WTC11 (cell line): ENCODE data around the gene ZNF487. TPM values are rescaled to one million over a fixed set of nuclear protein-coding genes. Genes with fewer than 3 reads are reported as not detected.

ENCODE experiments used
- CREB1 ChIP-seq: sonication (generic); formaldehyde crosslinking; IDR thresholded peaks from 2 replicates; pipeline ENCODE4 v1.8.0; 2023; ENCODE audit warnings: mild to moderate bottlenecking, missing genetic modification reagents
- ELF4 ChIP-seq: sonication (generic); formaldehyde crosslinking; IDR thresholded peaks from 2 replicates; pipeline ENCODE4 v1.8.1; 2022; ENCODE audit warnings: low read depth, mild to moderate bottlenecking, moderate library complexity, missing genetic modification reagents
- EMX1 ChIP-seq: fragments of 250-450 bp; sonication (Bioruptor Pico); IDR thresholded peaks from 2 replicates; pipeline ENCODE4 v1.8.0; 2021; ENCODE audit warnings: mild to moderate bottlenecking
- ESRRA ChIP-seq: sonication (generic); formaldehyde crosslinking; IDR thresholded peaks from 2 replicates; pipeline ENCODE4 v1.8.1; 2022; ENCODE audit warnings: mild to moderate bottlenecking, missing genetic modification reagents, borderline replicate concordance
- NFE2L1 ChIP-seq: sonication (generic); formaldehyde crosslinking; IDR thresholded peaks from 2 replicates; pipeline ENCODE4 v1.8.1; 2023; ENCODE audit warnings: missing genetic modification reagents
- SMAD4 ChIP-seq: sonication (generic); formaldehyde crosslinking; IDR thresholded peaks from 2 replicates; pipeline ENCODE4 v1.8.0; 2022; ENCODE audit warnings: mild to moderate bottlenecking, missing genetic modification reagents
- SP1 ChIP-seq: sonication (generic); formaldehyde crosslinking; conservative IDR thresholded peaks from 2 replicates; pipeline ENCODE4 v1.8.1; 2022; ENCODE audit warnings: missing genetic modification reagents
- TEAD1 ChIP-seq: sonication (generic); formaldehyde crosslinking; IDR thresholded peaks from 2 replicates; pipeline ENCODE4 v1.8.0; 2022; ENCODE audit warnings: mild to moderate bottlenecking, missing genetic modification reagents
- TEAD4 ChIP-seq: sonication (generic); formaldehyde crosslinking; IDR thresholded peaks from 2 replicates; pipeline ENCODE4 v1.8.0; 2022; ENCODE audit warnings: mild to moderate bottlenecking, missing genetic modification reagents
- ZNF232 ChIP-seq: sonication (generic); formaldehyde crosslinking; IDR thresholded peaks from 2 replicates; pipeline ENCODE4 v1.8.0; 2022; ENCODE audit warnings: mild to moderate bottlenecking, missing genetic modification reagents
- ZNF671 ChIP-seq: fragments of 250-450 bp; sonication (Bioruptor Pico); IDR thresholded peaks from 2 replicates; pipeline ENCODE4 v1.8.0; 2021; ENCODE audit warnings: mild to moderate bottlenecking
- total RNA-seq: library from RNA; stranded (reverse); gene quantifications from 3 replicates; pipeline ENCODE4 v1.2.3, GENCODE V29; 2021
- TF ChIP-seq, protein P1 (sequence below): fragments of 200-600 bp; IDR thresholded peaks from 2 replicates; pipeline ENCODE4 v1.8.0; 2022; ENCODE audit warnings: antibody characterized with exemption
- TF ChIP-seq, protein P2 (sequence below): sonication (generic); formaldehyde crosslinking; IDR thresholded peaks from 2 replicates; pipeline ENCODE4 v1.8.1; 2023; ENCODE audit warnings: mild to moderate bottlenecking, missing genetic modification reagents
- TF ChIP-seq, protein P3 (sequence below): fragments of 250-450 bp; sonication (Bioruptor Pico); IDR thresholded peaks from 2 replicates; pipeline ENCODE4 v1.9.0; 2021; ENCODE audit warnings: mild to moderate bottlenecking, borderline replicate concordance
- TF ChIP-seq, protein P4 (sequence below): fragments of 250-450 bp; sonication (Bioruptor Pico); IDR thresholded peaks from 2 replicates; pipeline ENCODE4 v1.8.0; 2021; ENCODE audit warnings: mild to moderate bottlenecking
- TF ChIP-seq, protein P5 (sequence below): fragments of 250-450 bp; sonication (Bioruptor Pico); IDR thresholded peaks from 2 replicates; pipeline ENCODE4 v1.9.0; 2021; ENCODE audit warnings: moderate library complexity, mild to moderate bottlenecking, inconsistent platforms, borderline replicate concordance
- TF ChIP-seq, protein P6 (sequence below): sonication (generic); formaldehyde crosslinking; IDR thresholded peaks from 2 replicates; pipeline ENCODE4 v1.8.1; 2022; ENCODE audit warnings: mild to moderate bottlenecking, missing genetic modification reagents, moderate library complexity, borderline replicate concordance
- TF ChIP-seq, protein P7 (sequence below): sonication (generic); formaldehyde crosslinking; IDR thresholded peaks from 2 replicates; pipeline ENCODE4 v1.8.0; 2022; ENCODE audit warnings: mild to moderate bottlenecking, missing genetic modification reagents
- TF ChIP-seq, protein P8 (sequence below): sonication (generic); formaldehyde crosslinking; conservative IDR thresholded peaks from 2 replicates; pipeline ENCODE4 v1.8.1; 2023; ENCODE audit warnings: mild to moderate bottlenecking, low read depth, missing genetic modification reagents, moderate library complexity
- TF ChIP-seq, protein P9 (sequence below): sonication (generic); formaldehyde crosslinking; IDR thresholded peaks from 2 replicates; pipeline ENCODE4 v1.8.0; 2022; ENCODE audit warnings: mild to moderate bottlenecking, missing genetic modification reagents

The ZNF487 gene
- total RNA-seq, 1 experiment from 2014 or later: 2.3 TPM

DNA sequence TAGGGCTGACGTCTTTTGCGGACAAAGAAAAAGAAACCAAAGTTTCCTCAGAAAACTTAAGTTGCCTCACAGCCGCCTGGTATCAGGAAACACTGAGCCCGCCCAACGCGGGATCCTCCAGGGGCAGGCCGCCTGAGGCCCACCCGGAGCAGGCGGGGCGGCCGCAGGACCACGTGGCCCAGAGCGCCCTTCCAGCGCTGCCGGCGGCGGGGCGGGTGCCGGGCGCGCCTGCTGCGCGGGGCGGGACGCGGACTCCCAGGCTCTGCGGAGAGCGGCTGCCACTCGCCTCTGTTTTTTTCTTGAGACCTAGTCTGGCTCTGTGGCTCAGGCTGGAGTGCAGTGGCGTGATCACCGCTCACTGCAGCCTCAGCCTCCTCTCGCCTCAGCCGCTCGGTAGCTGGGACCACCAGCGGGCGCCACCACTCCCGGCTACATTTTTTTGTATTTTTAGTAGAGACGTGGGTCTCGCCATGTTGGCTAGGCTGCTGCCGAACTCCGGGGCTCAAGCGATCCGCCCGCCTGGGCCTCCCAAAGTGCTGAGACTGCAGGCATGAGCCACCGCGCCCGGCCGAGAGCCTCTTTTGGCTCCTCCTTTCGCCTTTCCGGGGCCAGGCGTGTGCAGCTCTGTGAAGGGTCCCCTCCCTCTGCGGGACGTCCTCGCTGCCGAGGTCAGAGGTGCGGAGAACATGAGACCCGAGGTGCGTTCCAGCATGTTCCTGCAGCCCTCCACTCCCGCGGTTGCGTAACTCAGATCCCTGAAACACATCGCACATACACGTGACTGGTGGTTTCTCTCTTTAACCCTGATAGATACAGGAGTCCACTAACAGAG is 16.3 kb upstream of the ZNF487 start (continued):
- TF ChIP-seq, protein P1, sequence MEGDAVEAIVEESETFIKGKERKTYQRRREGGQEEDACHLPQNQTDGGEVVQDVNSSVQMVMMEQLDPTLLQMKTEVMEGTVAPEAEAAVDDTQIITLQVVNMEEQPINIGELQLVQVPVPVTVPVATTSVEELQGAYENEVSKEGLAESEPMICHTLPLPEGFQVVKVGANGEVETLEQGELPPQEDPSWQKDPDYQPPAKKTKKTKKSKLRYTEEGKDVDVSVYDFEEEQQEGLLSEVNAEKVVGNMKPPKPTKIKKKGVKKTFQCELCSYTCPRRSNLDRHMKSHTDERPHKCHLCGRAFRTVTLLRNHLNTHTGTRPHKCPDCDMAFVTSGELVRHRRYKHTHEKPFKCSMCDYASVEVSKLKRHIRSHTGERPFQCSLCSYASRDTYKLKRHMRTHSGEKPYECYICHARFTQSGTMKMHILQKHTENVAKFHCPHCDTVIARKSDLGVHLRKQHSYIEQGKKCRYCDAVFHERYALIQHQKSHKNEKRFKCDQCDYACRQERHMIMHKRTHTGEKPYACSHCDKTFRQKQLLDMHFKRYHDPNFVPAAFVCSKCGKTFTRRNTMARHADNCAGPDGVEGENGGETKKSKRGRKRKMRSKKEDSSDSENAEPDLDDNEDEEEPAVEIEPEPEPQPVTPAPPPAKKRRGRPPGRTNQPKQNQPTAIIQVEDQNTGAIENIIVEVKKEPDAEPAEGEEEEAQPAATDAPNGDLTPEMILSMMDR: no peak
- TF ChIP-seq, protein P2, sequence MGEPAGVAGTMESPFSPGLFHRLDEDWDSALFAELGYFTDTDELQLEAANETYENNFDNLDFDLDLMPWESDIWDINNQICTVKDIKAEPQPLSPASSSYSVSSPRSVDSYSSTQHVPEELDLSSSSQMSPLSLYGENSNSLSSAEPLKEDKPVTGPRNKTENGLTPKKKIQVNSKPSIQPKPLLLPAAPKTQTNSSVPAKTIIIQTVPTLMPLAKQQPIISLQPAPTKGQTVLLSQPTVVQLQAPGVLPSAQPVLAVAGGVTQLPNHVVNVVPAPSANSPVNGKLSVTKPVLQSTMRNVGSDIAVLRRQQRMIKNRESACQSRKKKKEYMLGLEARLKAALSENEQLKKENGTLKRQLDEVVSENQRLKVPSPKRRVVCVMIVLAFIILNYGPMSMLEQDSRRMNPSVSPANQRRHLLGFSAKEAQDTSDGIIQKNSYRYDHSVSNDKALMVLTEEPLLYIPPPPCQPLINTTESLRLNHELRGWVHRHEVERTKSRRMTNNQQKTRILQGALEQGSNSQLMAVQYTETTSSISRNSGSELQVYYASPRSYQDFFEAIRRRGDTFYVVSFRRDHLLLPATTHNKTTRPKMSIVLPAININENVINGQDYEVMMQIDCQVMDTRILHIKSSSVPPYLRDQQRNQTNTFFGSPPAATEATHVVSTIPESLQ: no peak
- TF ChIP-seq ZNF232 (CRISPR knock-in tag) (no peak; the same call in 1 of the 2 replicates), NFE2L1 (CRISPR knock-in tag) (peak; percentile 92), ZNF671 (no peak), CREB1 (CRISPR knock-in tag) (0 out of 2 replicates have a peak, but pooled peaks have one; percentile 66), EMX1 (CRISPR knock-in tag) (no peak), TEAD1 (CRISPR knock-in tag) (peak; percentile 82), SP1 (CRISPR knock-in tag) (peak; percentile 57), ELF4 (CRISPR knock-in tag) (no peak), ESRRA (CRISPR knock-in tag) (peak; percentile 48; the same call in 1 of the 2 replicates), SMAD4 (CRISPR knock-in tag) (no peak), TEAD4 (CRISPR knock-in tag) (no peak)
- TF ChIP-seq, protein P3, sequence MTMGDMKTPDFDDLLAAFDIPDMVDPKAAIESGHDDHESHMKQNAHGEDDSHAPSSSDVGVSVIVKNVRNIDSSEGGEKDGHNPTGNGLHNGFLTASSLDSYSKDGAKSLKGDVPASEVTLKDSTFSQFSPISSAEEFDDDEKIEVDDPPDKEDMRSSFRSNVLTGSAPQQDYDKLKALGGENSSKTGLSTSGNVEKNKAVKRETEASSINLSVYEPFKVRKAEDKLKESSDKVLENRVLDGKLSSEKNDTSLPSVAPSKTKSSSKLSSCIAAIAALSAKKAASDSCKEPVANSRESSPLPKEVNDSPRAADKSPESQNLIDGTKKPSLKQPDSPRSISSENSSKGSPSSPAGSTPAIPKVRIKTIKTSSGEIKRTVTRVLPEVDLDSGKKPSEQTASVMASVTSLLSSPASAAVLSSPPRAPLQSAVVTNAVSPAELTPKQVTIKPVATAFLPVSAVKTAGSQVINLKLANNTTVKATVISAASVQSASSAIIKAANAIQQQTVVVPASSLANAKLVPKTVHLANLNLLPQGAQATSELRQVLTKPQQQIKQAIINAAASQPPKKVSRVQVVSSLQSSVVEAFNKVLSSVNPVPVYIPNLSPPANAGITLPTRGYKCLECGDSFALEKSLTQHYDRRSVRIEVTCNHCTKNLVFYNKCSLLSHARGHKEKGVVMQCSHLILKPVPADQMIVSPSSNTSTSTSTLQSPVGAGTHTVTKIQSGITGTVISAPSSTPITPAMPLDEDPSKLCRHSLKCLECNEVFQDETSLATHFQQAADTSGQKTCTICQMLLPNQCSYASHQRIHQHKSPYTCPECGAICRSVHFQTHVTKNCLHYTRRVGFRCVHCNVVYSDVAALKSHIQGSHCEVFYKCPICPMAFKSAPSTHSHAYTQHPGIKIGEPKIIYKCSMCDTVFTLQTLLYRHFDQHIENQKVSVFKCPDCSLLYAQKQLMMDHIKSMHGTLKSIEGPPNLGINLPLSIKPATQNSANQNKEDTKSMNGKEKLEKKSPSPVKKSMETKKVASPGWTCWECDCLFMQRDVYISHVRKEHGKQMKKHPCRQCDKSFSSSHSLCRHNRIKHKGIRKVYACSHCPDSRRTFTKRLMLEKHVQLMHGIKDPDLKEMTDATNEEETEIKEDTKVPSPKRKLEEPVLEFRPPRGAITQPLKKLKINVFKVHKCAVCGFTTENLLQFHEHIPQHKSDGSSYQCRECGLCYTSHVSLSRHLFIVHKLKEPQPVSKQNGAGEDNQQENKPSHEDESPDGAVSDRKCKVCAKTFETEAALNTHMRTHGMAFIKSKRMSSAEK (CRISPR knock-in tag): no peak
- TF ChIP-seq, protein P4, sequence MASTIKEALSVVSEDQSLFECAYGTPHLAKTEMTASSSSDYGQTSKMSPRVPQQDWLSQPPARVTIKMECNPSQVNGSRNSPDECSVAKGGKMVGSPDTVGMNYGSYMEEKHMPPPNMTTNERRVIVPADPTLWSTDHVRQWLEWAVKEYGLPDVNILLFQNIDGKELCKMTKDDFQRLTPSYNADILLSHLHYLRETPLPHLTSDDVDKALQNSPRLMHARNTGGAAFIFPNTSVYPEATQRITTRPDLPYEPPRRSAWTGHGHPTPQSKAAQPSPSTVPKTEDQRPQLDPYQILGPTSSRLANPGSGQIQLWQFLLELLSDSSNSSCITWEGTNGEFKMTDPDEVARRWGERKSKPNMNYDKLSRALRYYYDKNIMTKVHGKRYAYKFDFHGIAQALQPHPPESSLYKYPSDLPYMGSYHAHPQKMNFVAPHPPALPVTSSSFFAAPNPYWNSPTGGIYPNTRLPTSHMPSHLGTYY: no peak
- TF ChIP-seq, protein P5, sequence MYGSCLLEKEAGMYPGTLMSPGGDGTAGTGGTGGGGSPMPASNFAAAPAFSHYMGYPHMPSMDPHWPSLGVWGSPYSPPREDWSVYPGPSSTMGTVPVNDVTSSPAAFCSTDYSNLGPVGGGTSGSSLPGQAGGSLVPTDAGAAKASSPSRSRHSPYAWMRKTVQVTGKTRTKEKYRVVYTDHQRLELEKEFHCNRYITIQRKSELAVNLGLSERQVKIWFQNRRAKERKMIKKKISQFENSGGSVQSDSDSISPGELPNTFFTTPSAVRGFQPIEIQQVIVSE (CRISPR knock-in tag): no peak
- TF ChIP-seq, protein P6, sequence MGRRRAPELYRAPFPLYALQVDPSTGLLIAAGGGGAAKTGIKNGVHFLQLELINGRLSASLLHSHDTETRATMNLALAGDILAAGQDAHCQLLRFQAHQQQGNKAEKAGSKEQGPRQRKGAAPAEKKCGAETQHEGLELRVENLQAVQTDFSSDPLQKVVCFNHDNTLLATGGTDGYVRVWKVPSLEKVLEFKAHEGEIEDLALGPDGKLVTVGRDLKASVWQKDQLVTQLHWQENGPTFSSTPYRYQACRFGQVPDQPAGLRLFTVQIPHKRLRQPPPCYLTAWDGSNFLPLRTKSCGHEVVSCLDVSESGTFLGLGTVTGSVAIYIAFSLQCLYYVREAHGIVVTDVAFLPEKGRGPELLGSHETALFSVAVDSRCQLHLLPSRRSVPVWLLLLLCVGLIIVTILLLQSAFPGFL: peak; percentile 95
- TF ChIP-seq, protein P7, sequence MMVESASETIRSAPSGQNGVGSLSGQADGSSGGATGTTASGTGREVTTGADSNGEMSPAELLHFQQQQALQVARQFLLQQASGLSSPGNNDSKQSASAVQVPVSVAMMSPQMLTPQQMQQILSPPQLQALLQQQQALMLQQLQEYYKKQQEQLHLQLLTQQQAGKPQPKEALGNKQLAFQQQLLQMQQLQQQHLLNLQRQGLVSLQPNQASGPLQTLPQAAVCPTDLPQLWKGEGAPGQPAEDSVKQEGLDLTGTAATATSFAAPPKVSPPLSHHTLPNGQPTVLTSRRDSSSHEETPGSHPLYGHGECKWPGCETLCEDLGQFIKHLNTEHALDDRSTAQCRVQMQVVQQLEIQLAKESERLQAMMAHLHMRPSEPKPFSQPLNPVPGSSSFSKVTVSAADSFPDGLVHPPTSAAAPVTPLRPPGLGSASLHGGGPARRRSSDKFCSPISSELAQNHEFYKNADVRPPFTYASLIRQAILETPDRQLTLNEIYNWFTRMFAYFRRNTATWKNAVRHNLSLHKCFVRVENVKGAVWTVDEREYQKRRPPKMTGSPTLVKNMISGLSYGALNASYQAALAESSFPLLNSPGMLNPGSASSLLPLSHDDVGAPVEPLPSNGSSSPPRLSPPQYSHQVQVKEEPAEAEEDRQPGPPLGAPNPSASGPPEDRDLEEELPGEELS: peak; percentile 94
- TF ChIP-seq, protein P8, sequence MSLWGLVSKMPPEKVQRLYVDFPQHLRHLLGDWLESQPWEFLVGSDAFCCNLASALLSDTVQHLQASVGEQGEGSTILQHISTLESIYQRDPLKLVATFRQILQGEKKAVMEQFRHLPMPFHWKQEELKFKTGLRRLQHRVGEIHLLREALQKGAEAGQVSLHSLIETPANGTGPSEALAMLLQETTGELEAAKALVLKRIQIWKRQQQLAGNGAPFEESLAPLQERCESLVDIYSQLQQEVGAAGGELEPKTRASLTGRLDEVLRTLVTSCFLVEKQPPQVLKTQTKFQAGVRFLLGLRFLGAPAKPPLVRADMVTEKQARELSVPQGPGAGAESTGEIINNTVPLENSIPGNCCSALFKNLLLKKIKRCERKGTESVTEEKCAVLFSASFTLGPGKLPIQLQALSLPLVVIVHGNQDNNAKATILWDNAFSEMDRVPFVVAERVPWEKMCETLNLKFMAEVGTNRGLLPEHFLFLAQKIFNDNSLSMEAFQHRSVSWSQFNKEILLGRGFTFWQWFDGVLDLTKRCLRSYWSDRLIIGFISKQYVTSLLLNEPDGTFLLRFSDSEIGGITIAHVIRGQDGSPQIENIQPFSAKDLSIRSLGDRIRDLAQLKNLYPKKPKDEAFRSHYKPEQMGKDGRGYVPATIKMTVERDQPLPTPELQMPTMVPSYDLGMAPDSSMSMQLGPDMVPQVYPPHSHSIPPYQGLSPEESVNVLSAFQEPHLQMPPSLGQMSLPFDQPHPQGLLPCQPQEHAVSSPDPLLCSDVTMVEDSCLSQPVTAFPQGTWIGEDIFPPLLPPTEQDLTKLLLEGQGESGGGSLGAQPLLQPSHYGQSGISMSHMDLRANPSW (CRISPR knock-in tag): no peak
- TF ChIP-seq, protein P9, sequence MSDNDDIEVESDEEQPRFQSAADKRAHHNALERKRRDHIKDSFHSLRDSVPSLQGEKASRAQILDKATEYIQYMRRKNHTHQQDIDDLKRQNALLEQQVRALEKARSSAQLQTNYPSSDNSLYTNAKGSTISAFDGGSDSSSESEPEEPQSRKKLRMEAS (CRISPR knock-in tag): peak; percentile 59; the same call in 1 of the 2 replicates
